ENCODE measurements around the gene PLEKHH2. TPM values are rescaled to one million over a fixed set of nuclear protein-coding genes. Genes with fewer than 3 reads are reported as not detected.

PLEKHH2 gene
- total and polyA plus RNA-seq, 11 donors = 0.10 to 6.5 (median 1.2) TPM

DNA sequence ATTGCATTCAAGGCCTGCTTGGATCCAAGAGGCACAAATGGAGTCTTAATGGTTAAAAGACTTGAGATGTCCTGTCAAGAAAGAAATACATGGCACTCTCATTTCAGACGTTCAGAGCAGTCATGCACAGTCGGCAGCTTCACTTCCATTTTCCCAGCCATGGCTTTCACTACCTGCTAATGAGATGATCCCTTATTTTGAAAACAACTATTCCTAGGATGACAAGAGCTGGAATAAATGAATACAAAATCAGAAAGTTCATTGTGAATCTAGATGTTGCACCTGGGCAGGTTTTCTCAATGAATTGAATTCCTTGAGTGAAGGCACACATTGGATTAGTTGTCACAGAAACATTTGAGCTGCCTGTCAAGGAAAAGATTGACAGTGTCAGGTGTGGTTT is 175.9 kb downstream of the PLEKHH2 start:
- H3K4me1 ChIP-seq = no peaks in the 10 kb centered on the region
- 55 to 61% (median 60%) methylated on average over 2 of the region's 2 CpGs for WGBS, 4 donors
- no peak overlapping the region for H3K27ac ChIP-seq
- ATAC-seq (no peak), DNase-seq (no peak)
- no peaks in the 10 kb centered on the region for H3K9me3 ChIP-seq
- H3K4me3 ChIP-seq = no peak overlapping the region
- intact Hi-C loops (cut with DNase I) = no loop called here
- peaks cover 0 to 51% (median 12%) of the 10 kb centered on the region in 9 donors for H3K36me3 ChIP-seq
- TF ChIP-seq CTCF (IDR thresholded peaks at IDR 0.05) (no peak), POLR2A (IDR thresholded peaks at IDR 0.05) (no peak)
- H3K27me3 ChIP-seq = no peaks in the 10 kb centered on the region

DNA sequence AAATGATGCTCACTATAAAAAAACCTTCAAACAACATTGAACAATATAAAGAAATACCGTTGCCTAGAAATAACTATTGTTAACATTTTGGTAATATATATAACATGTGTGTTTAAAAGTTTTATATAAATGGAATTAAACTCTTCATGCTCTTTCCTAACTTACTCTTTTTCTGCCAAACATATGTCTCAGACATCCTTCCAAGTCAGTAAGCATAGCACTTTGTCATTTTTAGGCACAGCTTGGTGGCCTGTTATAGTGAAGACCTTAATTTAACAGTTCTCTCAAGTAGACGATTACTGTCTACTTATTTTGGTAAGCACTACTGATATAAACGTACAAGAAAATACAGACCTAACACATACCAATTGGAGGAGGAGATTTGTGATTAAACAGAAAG is 177.7 kb downstream of the PLEKHH2 start:
- ATAC-seq (no peak), DNase-seq (no peak)
- WGBS, 4 donors = 87 to 93% (median 91%) methylated on average over 3 of the region's 3 CpGs
- TF ChIP-seq POLR2A (IDR thresholded peaks at IDR 0.05) (no peak), CTCF (IDR thresholded peaks at IDR 0.05) (no peak)
- intact Hi-C loops (cut with DNase I) = no loop called here
- H3K4me1 ChIP-seq = peaks cover 0 to 10% (median 0%) of the 10 kb centered on the region in 12 donors
- H3K9me3 ChIP-seq = no peaks in the 10 kb centered on the region
- H3K36me3 ChIP-seq = peaks cover 0 to 33% (median 6%) of the 10 kb centered on the region in 9 donors
- no peak overlapping the region for H3K4me3 ChIP-seq
- no peaks in the 10 kb centered on the region for H3K27me3 ChIP-seq
- H3K27ac ChIP-seq = no peak overlapping the region

Other genes starting within 250 kb of the PLEKHH2 start
- gene THADA, start 41.2 kb upstream of the PLEKHH2 start, total RNA-seq = 10 to 100 TPM; 11.1 to 21.4 (median 13.6) TPM
- gene THADA, start 41.2 kb upstream of the PLEKHH2 start, polyA plus RNA-seq = 10 to 100 TPM in 1 of 2 donors, 1 to 10 TPM in 1; 6.8 to 10.4 TPM
- gene C1GALT1C1L, start 39.2 kb downstream of the PLEKHH2 start, total RNA-seq = 1 to 10 TPM in 3 of 9 donors, under 1 TPM in 5, not detected in 1; 0.30 to 1.7 (median 0.88) TPM
- gene C1GALT1C1L, start 39.2 kb downstream of the PLEKHH2 start, polyA plus RNA-seq = 1 to 10 TPM in 1 of 2 donors, under 1 TPM in 1; 0.46 to 1.3 TPM
- 10 to 100 TPM in 4 of 9 donors, 1 to 10 TPM in 5; 4.8 to 17.8 (median 9.6) TPM for gene DYNC2LI1, start 136.8 kb downstream of the PLEKHH2 start, total RNA-seq
- gene DYNC2LI1, start 136.8 kb downstream of the PLEKHH2 start, polyA plus RNA-seq = 10 to 100 TPM in 1 of 2 donors, 1 to 10 TPM in 1; 7.6 to 10.3 TPM
- gene ABCG5, start 201.6 kb downstream of the PLEKHH2 start, total RNA-seq = not detected
- gene ABCG5, start 201.6 kb downstream of the PLEKHH2 start, polyA plus RNA-seq = not detected
- gene ABCG8, start 201.7 kb downstream of the PLEKHH2 start, total RNA-seq = under 1 TPM in 1 of 9 donors, not detected in 8; 0.07 TPM
- not detected for gene ABCG8, start 201.7 kb downstream of the PLEKHH2 start, polyA plus RNA-seq